A673 (cell line): Measurements from ENCODE around the gene CNIH2. TPM values are rescaled to one million over a fixed set of nuclear protein-coding genes. Genes with fewer than 3 reads are reported as not detected.

Source experiments
- BruUV-seq: library from RNA; stranded (reverse); fragments of 400-500 nt; replicated peaks from 2 replicates; lab custom pipeline; 2021; lab: Mats Ljungman, UMichigan
- CTCF ChIA-PET: fragments of 300-600 bp; sonication (Branson Sonifier 250); formaldehyde crosslinking; loops from one replicate; lab custom pipeline; 2022; ENCODE audit warnings: antibody characterized with exemption; lab: Charles Lee
- POLR2A ChIA-PET: fragments of 300-600 bp; sonication (Branson Sonifier 250); formaldehyde crosslinking; loops from one replicate; lab custom pipeline; 2022; ENCODE audit warnings: antibody characterized with exemption; ENCODE audit not compliant: low non-redundant PET; lab: Charles Lee
- DNase-seq: peaks from one replicate; pipeline ENCODE4 v3.0.0-alpha.2; 2015; ENCODE audit warnings: low spot score
- H3K27ac ChIP-seq: fragments of 200-600 bp; sonication (generic); 2 replicates; pipeline ENCODE4 v1.5.1; 2016; ENCODE audit warnings: mixed run types, low read depth, mild to moderate bottlenecking, mixed read lengths, antibody characterized with exemption, low read length; ENCODE audit not compliant: poor library complexity, severe bottlenecking
- H3K27me3 ChIP-seq: fragments of 200-600 bp; sonication (generic); replicated peaks from 2 replicates; pipeline ENCODE4 v1.6.1; 2017; ENCODE audit warnings: mixed run types, low read depth, mild to moderate bottlenecking, mixed read lengths, antibody characterized with exemption, low read length; ENCODE audit not compliant: insufficient read depth, poor library complexity
- H3K36me3 ChIP-seq: fragments of 200-600 bp; sonication (generic); 2 replicates; pipeline ENCODE4 v1.6.1; 2016; ENCODE audit warnings: mixed run types, mild to moderate bottlenecking, mixed read lengths, antibody characterized with exemption, low read length; ENCODE audit not compliant: insufficient read depth, poor library complexity, severe bottlenecking
- H3K4me1 ChIP-seq: fragments of 200-600 bp; sonication (generic); 2 replicates; pipeline ENCODE4 v1.6.1; 2017; ENCODE audit warnings: mixed run types, mild to moderate bottlenecking, mixed read lengths, antibody characterized with exemption, low read length; ENCODE audit not compliant: insufficient read depth, poor library complexity, severe bottlenecking
- H3K4me3 ChIP-seq: fragments of 200-600 bp; sonication (generic); 2 replicates; pipeline ENCODE4 v1.5.1; 2016; ENCODE audit warnings: low read depth, mixed run types, mild to moderate bottlenecking, mixed read lengths, low read length; ENCODE audit not compliant: poor library complexity, severe bottlenecking
- H3K9me3 ChIP-seq: fragments of 200-600 bp; sonication (generic); 2 replicates; pipeline ENCODE4 v1.6.1; 2016; ENCODE audit warnings: mixed run types, low read depth, mild to moderate bottlenecking, mixed read lengths, antibody characterized with exemption, low read length; ENCODE audit not compliant: poor library complexity, severe bottlenecking
- EZH2 ChIP-seq: fragments of 200-600 bp; sonication (generic); IDR thresholded peaks from 2 replicates; pipeline ENCODE4 v1.6.1; 2017; ENCODE audit warnings: borderline replicate concordance, low read depth, mild to moderate bottlenecking, mixed read lengths, antibody characterized with exemption, low read length; ENCODE audit not compliant: poor library complexity, severe bottlenecking
- intact Hi-C: fragments of 100-400 bp; cut with micrococcal nuclease; formaldehyde crosslinking; loops from one replicate; pipeline ENCODE4 v1.10.0; 2022; ENCODE audit not compliant: unreplicated experiment
- total RNA-seq: library from RNA; stranded (reverse); gene quantifications from 2 replicates; pipeline ENCODE4 v1.2.3, GENCODE V29; 2021
- TF ChIP-seq, protein P1 (sequence below): fragments of 300-800, 200-600 bp; sonication (generic); conservative IDR thresholded peaks from 2 replicates; pipeline ENCODE4 v1.5.1; 2017; ENCODE audit warnings: low read depth, mild to moderate bottlenecking, antibody characterized with exemption, low read length, moderate library complexity, mixed read lengths

Gene CNIH2
- total RNA-seq, 1 experiment from 2014 or later = 13.7 TPM

- CTCF ChIA-PET = interaction anchor here (0.6 to 1.1 kb wide), 2 partner anchors 14 to 282 kb away, joined by 3 to 5 read pairs; no protein-coding TSS in a partner anchor
Measured at GRCh38 chr11:66268244-66268951, 9.6 kb upstream of the CNIH2 start, which contains the start of gene RAB1B. TSS of gene RAB1B (plus strand) at chr11:66268639. CDS start at chr11:66268680, 41 bp downstream.

DNA sequence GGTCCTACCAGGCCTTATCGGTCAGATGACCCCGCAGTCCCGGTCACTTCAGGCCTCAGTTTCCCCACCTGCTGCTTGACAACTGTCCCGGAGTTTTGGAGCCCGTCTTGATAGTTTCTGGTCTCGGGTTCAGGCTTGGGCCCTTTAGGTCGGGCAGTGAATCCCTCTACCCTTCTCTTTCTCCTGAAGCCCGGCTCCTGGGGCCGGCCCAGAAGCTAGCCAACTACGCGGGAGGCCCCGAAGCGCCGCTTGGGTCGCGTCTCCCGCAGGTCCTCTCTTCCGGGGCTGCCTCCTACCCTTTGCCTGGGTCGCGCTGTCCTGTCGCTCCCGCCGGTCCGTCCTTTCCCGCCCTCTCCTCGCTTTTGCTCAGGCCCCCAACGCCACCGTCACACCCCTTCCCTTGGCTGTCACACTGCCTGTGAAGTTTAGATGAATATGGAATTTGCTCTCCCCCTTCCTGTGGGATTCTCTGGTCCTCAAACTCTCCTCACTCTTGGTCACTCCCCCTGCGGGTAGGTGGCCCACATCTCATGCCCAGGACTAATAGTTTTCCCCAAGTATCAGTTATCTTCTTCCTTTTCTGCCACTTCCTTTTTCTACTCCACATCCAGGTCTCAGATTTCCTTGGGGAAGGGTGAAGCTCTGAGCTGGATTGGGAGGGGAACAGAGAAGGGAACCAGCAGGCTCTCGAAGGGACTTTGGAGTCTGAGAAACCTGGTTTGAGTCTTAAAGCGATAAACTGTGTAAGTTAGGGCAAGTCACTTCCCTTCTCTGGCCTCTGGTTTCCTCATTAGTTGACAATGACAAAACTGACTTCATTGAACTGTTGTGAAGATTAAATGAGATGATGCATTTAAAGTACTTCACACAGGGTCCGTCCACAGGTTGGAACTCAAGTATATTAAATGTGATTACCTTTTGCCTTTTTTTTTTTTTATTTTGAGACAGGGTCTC, 8.7 kb upstream of the CNIH2 start:
- CTCF ChIA-PET = interaction anchor here (0.6 kb wide), 1 partner anchor 283 kb away, joined by 3 read pairs; no protein-coding TSS in a partner anchor
- Histone ChIP-seq H3K4me3 (peak overlapping the region; percentile 81), H3K36me3 (peaks cover 41% of the 10 kb centered on the region), H3K27me3 (no peaks in the 10 kb centered on the region), H3K9me3 (no peaks in the 10 kb centered on the region), H3K4me1 (peaks cover 13% of the 10 kb centered on the region), H3K27ac (peak overlapping the region; percentile 96)
- POLR2A ChIA-PET = no interaction called here
- TSS peak; percentile 65 for BruUV-seq
- peak; percentile 67 for DNase-seq
- intact Hi-C loops = no loop called here
- TF ChIP-seq, protein P1, sequence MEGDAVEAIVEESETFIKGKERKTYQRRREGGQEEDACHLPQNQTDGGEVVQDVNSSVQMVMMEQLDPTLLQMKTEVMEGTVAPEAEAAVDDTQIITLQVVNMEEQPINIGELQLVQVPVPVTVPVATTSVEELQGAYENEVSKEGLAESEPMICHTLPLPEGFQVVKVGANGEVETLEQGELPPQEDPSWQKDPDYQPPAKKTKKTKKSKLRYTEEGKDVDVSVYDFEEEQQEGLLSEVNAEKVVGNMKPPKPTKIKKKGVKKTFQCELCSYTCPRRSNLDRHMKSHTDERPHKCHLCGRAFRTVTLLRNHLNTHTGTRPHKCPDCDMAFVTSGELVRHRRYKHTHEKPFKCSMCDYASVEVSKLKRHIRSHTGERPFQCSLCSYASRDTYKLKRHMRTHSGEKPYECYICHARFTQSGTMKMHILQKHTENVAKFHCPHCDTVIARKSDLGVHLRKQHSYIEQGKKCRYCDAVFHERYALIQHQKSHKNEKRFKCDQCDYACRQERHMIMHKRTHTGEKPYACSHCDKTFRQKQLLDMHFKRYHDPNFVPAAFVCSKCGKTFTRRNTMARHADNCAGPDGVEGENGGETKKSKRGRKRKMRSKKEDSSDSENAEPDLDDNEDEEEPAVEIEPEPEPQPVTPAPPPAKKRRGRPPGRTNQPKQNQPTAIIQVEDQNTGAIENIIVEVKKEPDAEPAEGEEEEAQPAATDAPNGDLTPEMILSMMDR = 0 out of 2 replicates have a peak, but pooled peaks have one; percentile 11
- TF ChIP-seq EZH2 = no peak

More at GRCh38 chr11:66268244-66268951, 9.6 kb upstream of the CNIH2 start, which contains the start of gene RAB1B:
- BruUV-seq = no TSS peak
- no peaks in the 10 kb centered on the region for H3K27me3 ChIP-seq
- POLR2A ChIA-PET = interaction anchor here (0.7 kb wide), 1 partner anchor 14 kb away, joined by 3 read pairs; no protein-coding TSS in a partner anchor
- peak within 1 kb of the TSS; percentile 96 for H3K27ac ChIP-seq
- no peaks in the 10 kb centered on the region for H3K9me3 ChIP-seq
- peaks cover 33% of the 10 kb centered on the region for H3K36me3 ChIP-seq
- peak within 1 kb of the TSS; percentile 81 for H3K4me3 ChIP-seq
- TF ChIP-seq, protein P1 = no peak
- no peak for TF ChIP-seq EZH2
- DNase-seq = peak; percentile 100
- intact Hi-C loops = no loop called here
- peaks cover 13% of the 10 kb centered on the region for H3K4me1 ChIP-seq

GRCh38 chr11:66271816-66272215, 6.2 kb upstream of the CNIH2 start:
- Histone ChIP-seq H3K4me1 (peaks cover 11% of the 10 kb centered on the region), H3K27me3 (no peaks in the 10 kb centered on the region), H3K36me3 (peaks cover 40% of the 10 kb centered on the region), H3K4me3 (no peak overlapping the region), H3K9me3 (no peaks in the 10 kb centered on the region), H3K27ac (no peak overlapping the region)
- ChIA-PET POLR2A (no interaction called here), CTCF (no interaction called here)
- BruUV-seq = no TSS peak
- intact Hi-C loops = no loop called here
- no peak for TF ChIP-seq EZH2
- TF ChIP-seq, protein P1 = no peak
- DNase-seq = no peak
